Caco-2 (cell line): ENCODE measurements around the gene GDF10. TPM values are rescaled to one million over a fixed set of nuclear protein-coding genes. Genes with fewer than 3 reads are reported as not detected.

Source experiments
- BruUV-seq: library from RNA; stranded (reverse); fragments of 400-500 nt; replicated peaks from 2 replicates; lab custom pipeline; 2021; lab: Mats Ljungman, UMichigan
- CTCF ChIA-PET: fragments of 300-600 bp; sonication (Branson Sonifier 250); formaldehyde crosslinking; loops from one replicate; lab custom pipeline; 2022; ENCODE audit warnings: antibody characterized with exemption; lab: Charles Lee
- POLR2A ChIA-PET: fragments of 300-600 bp; sonication (Branson Sonifier 250); formaldehyde crosslinking; loops from one replicate; lab custom pipeline; 2022; ENCODE audit warnings: antibody characterized with exemption; lab: Charles Lee
- DNase-seq, 2 experiments: peaks; one replicate each; pipeline versions ENCODE4 v3.0.0 to v3.0.0-alpha.2; 2020 to 2022
- H3K27me3 ChIP-seq: replicated peaks from 2 replicates; pipeline ENCODE4 v1.6.0; 2011; ENCODE audit warnings: low read length; ENCODE audit not compliant: control insufficient read depth, insufficient read depth
- H3K36me3 ChIP-seq: 2 replicates; pipeline ENCODE4 v1.5.1; 2011; ENCODE audit warnings: low read length; ENCODE audit not compliant: control insufficient read depth, insufficient read depth
- H3K4me1 ChIP-seq: fragments of 250-450 bp; sonication (Bioruptor Pico); 2 replicates; pipeline ENCODE4 v1.5.1; 2020; ENCODE audit warnings: mild to moderate bottlenecking
- H3K4me3 ChIP-seq: 2 replicates; pipeline ENCODE4 v1.5.1; 2011; ENCODE audit warnings: low read depth, mild to moderate bottlenecking, control low read depth, low read length
- H3K9me3 ChIP-seq: fragments of 250-450 bp; sonication (Bioruptor Pico); 2 replicates; pipeline ENCODE4 v1.5.1; 2020; ENCODE audit warnings: mild to moderate bottlenecking, moderate library complexity
- H3K27ac Mint-ChIP-seq: one replicate; pipeline ENCODE4 v1.8.0; 2022; ENCODE audit warnings: mixed read lengths; ENCODE audit not compliant: unreplicated experiment
- H3K27me3 Mint-ChIP-seq: one replicate; pipeline ENCODE4 v1.8.0; 2022; ENCODE audit warnings: mixed read lengths; ENCODE audit not compliant: insufficient read depth, unreplicated experiment
- H3K36me3 Mint-ChIP-seq: one replicate; pipeline ENCODE4 v1.8.0; 2022; ENCODE audit warnings: mild to moderate bottlenecking, mixed read lengths; ENCODE audit not compliant: insufficient read depth, unreplicated experiment
- H3K4me1 Mint-ChIP-seq: one replicate; pipeline ENCODE4 v1.8.0; 2022; ENCODE audit warnings: low read depth, mixed read lengths; ENCODE audit not compliant: unreplicated experiment
- H3K4me3 Mint-ChIP-seq: one replicate; pipeline ENCODE4 v1.8.0; 2022; ENCODE audit warnings: mild to moderate bottlenecking, moderate library complexity, mixed read lengths; ENCODE audit not compliant: unreplicated experiment
- H3K9me3 Mint-ChIP-seq: one replicate; pipeline ENCODE4 v1.8.0; 2022; ENCODE audit warnings: mixed read lengths; ENCODE audit not compliant: unreplicated experiment
- intact Hi-C: fragments of 100-400 bp; cut with micrococcal nuclease; formaldehyde crosslinking; loops from one replicate; pipeline ENCODE4 v1.10.0; 2022; ENCODE audit not compliant: unreplicated experiment
- total RNA-seq: library from RNA; stranded (reverse); gene quantifications from 2 replicates; pipeline ENCODE4 v1.2.3, GENCODE V29; 2022
- TF ChIP-seq, protein P1 (sequence below), 2 experiments: fragments of 200-600 bp in 1 of 2; IDR thresholded peaks; 1 replicate in 1 of 2; 2 replicates in 1 of 2; pipeline versions ENCODE4 v1.5.1 to v1.8.0; 2011 to 2022; ENCODE audit warnings: antibody characterized with exemption in 1 of 2, control low read depth in 1 of 2, inconsistent platforms in 1 of 2, low read depth in 1 of 2, low read length in 1 of 2, mild to moderate bottlenecking in 1 of 2, moderate library complexity in 1 of 2; ENCODE audit not compliant: insufficient read depth in 1 of 2, severe bottlenecking in 1 of 2, unreplicated experiment in 1 of 2

The GDF10 gene
- total RNA-seq, 1 experiment from 2014 or later, result not detected

DNA sequence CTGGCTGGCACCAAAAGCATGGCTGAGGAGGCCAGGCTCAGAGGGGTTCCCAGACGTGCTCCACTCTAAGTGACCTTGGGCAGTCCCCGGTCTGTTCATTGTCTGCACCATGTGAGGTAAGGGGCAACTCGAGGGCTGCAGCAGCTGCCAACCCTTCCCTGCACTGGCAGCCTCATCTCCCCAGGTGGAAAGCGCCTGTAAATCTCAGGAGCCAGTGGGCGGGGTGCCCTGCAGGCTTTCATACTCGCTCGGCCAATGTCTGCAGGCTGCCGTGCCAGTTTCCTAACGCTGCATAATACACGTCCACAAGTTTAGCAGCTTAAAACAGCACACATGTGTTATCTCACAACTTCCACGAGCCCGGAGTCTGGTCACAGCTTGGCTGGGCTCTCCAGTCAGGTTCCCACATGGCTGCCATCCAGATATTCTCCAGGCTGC is 12.6 kb upstream of the GDF10 start:
- no peak overlapping the region for H3K4me3 ChIP-seq
- POLR2A ChIA-PET, result no interaction called here
- TF ChIP-seq, protein P1, sequence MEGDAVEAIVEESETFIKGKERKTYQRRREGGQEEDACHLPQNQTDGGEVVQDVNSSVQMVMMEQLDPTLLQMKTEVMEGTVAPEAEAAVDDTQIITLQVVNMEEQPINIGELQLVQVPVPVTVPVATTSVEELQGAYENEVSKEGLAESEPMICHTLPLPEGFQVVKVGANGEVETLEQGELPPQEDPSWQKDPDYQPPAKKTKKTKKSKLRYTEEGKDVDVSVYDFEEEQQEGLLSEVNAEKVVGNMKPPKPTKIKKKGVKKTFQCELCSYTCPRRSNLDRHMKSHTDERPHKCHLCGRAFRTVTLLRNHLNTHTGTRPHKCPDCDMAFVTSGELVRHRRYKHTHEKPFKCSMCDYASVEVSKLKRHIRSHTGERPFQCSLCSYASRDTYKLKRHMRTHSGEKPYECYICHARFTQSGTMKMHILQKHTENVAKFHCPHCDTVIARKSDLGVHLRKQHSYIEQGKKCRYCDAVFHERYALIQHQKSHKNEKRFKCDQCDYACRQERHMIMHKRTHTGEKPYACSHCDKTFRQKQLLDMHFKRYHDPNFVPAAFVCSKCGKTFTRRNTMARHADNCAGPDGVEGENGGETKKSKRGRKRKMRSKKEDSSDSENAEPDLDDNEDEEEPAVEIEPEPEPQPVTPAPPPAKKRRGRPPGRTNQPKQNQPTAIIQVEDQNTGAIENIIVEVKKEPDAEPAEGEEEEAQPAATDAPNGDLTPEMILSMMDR (IDR thresholded peaks at IDR 0.05; ENCODE audit: insufficient read depth in 1 of 2, low read depth in 1 of 2, low read length in 1 of 2, severe bottlenecking in 1 of 2, unreplicated experiment in 1 of 2), result no peak
- no peaks in the 10 kb centered on the region for H3K4me1 ChIP-seq
- CTCF ChIA-PET, result interaction anchor here (1.7 kb wide), 1 partner anchor 24 kb away, joined by 4 read pairs; no protein-coding TSS in a partner anchor
- H3K9me3 ChIP-seq, result no peaks in the 10 kb centered on the region
- H3K4me1 Mint-ChIP-seq, result no peaks in the 10 kb centered on the region
- no TSS peak for BruUV-seq
- H3K27ac Mint-ChIP-seq, result no peak overlapping the region
- H3K36me3 ChIP-seq, result no peaks in the 10 kb centered on the region
- H3K9me3 Mint-ChIP-seq, result no peaks in the 10 kb centered on the region
- intact Hi-C loops, result no loop called here
- H3K27me3 ChIP-seq, result peaks cover 1% of the 10 kb centered on the region; the same call in 1 of the 2 replicates
- no peaks in the 10 kb centered on the region for H3K36me3 Mint-ChIP-seq
- H3K27me3 Mint-ChIP-seq, result peaks cover 36% of the 10 kb centered on the region
- H3K4me3 Mint-ChIP-seq, result no peak overlapping the region
- DNase-seq, result no peak

DNA sequence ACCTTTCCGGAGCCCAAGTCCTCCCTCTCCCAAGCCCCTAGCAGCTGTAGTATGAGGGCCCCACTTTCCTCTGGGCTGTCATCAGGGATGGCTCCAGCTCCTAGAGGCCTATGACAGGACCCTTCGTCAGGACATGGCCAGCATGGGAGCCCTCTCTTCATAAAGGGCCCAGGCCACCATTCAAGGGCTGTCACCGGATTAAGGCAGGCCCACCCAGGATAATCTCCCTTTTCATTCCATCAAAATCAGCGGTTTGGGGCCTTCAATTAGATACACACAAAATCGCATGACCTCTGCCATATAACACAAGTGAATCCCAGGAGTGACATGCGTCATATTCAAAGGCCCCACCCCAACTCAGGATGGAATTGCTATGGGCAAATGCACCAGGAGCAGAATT is 12.2 kb upstream of the GDF10 start:
- peaks cover 37% of the 10 kb centered on the region for H3K27me3 Mint-ChIP-seq

DNA sequence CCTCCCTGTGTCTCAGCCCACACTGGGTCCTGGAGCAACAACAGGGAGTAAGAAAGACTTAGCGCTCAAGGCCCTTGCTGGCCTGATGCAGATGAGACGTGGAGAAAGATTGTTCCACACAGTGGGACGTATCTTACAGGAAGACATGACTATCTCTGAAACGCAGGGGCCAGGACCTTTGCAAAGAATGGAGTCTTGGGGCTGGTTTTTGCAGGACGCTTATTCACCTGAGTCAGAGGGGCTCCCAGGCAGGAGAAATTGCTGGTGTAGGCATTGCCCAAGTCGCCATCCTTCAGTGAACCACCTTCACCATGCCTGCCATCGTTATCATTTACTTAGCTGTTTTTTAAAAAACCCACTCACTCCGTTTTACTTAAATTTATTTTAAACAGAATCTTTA is 11.8 kb upstream of the GDF10 start:
- Mint-ChIP-seq H3K27me3 (peaks cover 39% of the 10 kb centered on the region), H3K4me1 (no peaks in the 10 kb centered on the region), H3K36me3 (no peaks in the 10 kb centered on the region), H3K27ac (no peak overlapping the region), H3K4me3 (no peak overlapping the region), H3K9me3 (no peaks in the 10 kb centered on the region)
- H3K4me3 ChIP-seq, result no peak overlapping the region
- POLR2A ChIA-PET, result no interaction called here
- BruUV-seq, result no TSS peak
- no peaks in the 10 kb centered on the region for H3K36me3 ChIP-seq
- peaks cover 1% of the 10 kb centered on the region for H3K27me3 ChIP-seq
- no peaks in the 10 kb centered on the region for H3K4me1 ChIP-seq
- CTCF ChIA-PET, result no interaction called here
- intact Hi-C loops, result no loop called here
- TF ChIP-seq, protein P1 (IDR thresholded peaks at IDR 0.05; ENCODE audit: insufficient read depth in 1 of 2, low read depth in 1 of 2, low read length in 1 of 2, severe bottlenecking in 1 of 2, unreplicated experiment in 1 of 2), result no peak
- DNase-seq, result no peak
- H3K9me3 ChIP-seq, result no peaks in the 10 kb centered on the region

More for the DNA sequence above, 12.2 kb upstream of the GDF10 start:
- BruUV-seq, result no TSS peak
- no peaks in the 10 kb centered on the region for H3K9me3 ChIP-seq
- POLR2A ChIA-PET, result no interaction called here
- no peaks in the 10 kb centered on the region for H3K36me3 ChIP-seq
- Mint-ChIP-seq H3K27ac (no peak overlapping the region), H3K4me1 (no peaks in the 10 kb centered on the region), H3K4me3 (no peak overlapping the region), H3K9me3 (no peaks in the 10 kb centered on the region), H3K36me3 (no peaks in the 10 kb centered on the region)
- no peak overlapping the region for H3K4me3 ChIP-seq
- TF ChIP-seq, protein P1 (IDR thresholded peaks at IDR 0.05; ENCODE audit: insufficient read depth in 1 of 2, low read depth in 1 of 2, low read length in 1 of 2, severe bottlenecking in 1 of 2, unreplicated experiment in 1 of 2), result no peak
- H3K27me3 ChIP-seq, result peaks cover 1% of the 10 kb centered on the region
- CTCF ChIA-PET, result no interaction called here
- no peak for DNase-seq
- intact Hi-C loops, result no loop called here
- no peaks in the 10 kb centered on the region for H3K4me1 ChIP-seq
